ENCODE results near the gene PRKN. TPM values are rescaled to one million over a fixed set of nuclear protein-coding genes. Genes with fewer than 3 reads are reported as not detected.
A peak's percentile ranks its signal among the peaks of the same experiment; 100 is the strongest.

Gene PRKN
- total and polyA plus RNA-seq, 2 donors (not counting 1 experiment from before 2014, with no cell fraction given) = 0.43 to 4.6 TPM

DNA sequence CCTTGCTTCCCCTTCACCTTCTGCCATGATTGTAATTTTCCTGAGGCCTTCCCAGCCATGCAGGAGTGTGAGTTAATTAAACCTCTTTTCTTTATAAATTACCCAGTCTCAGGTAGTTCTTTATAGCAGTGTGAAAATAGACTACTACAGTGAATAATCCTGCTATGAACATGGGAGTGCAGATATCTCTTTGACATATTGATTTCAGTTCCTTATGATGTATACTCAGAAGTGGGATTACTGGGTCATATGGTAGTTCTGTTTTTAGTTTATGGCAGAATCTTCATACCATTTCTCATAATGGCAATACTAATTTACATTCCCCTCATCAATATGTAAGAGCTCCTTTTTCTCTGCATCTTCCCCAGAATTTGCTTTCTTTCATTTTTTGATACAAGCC, 26.2 kb upstream of the PRKN start:
- DNase-seq (ENCODE audit: low read depth in 2 of 2) = no peak
- Histone ChIP-seq H3K9ac (ENCODE audit: insufficient read depth, low read length) (no peak overlapping the region), H3K36me3 (ENCODE audit: control insufficient read depth, insufficient read depth, low read length) (no peaks in the 10 kb centered on the region), H3K4me3 (replicated peaks in 1 of 4; ENCODE audit: control extremely low read depth in 1 of 4, insufficient read depth in 1 of 4, low read depth in 3 of 4, low read length in 4 of 4) (no peak overlapping the region), H3K27me3 (ENCODE audit: control insufficient read depth, insufficient read depth, low read length) (no peaks in the 10 kb centered on the region), H3K4me2 (ENCODE audit: extremely low read depth, insufficient read depth, low read length) (no peak overlapping the region), H3K27ac (ENCODE audit: insufficient read depth, low read length) (no peak overlapping the region), H4K20me1 (ENCODE audit: control insufficient read depth, extremely low read depth, insufficient read depth, low read length) (no peaks in the 10 kb centered on the region), H2AFZ (ENCODE audit: low read length) (no peak overlapping the region), H3K9me3 (ENCODE audit: control insufficient read depth, insufficient read depth, low read depth, low read length) (no peaks in the 10 kb centered on the region), H3K4me1 (ENCODE audit: control insufficient read depth, extremely low read depth, insufficient read depth, low read length) (no peaks in the 10 kb centered on the region), H3K79me2 (ENCODE audit: control insufficient read depth, insufficient read depth, low read length) (no peaks in the 10 kb centered on the region)
- TF ChIP-seq CTCF (conservative IDR thresholded peaks at IDR 0.05 in 1 of 2, IDR thresholded peaks at IDR 0.05 in 1 of 2; ENCODE audit: low read depth in 1 of 2, low read length in 2 of 2) (no peak), EZH2 (IDR thresholded peaks at IDR 0.05; ENCODE audit: low read length, missing control alignments) (no peak)

DNA sequence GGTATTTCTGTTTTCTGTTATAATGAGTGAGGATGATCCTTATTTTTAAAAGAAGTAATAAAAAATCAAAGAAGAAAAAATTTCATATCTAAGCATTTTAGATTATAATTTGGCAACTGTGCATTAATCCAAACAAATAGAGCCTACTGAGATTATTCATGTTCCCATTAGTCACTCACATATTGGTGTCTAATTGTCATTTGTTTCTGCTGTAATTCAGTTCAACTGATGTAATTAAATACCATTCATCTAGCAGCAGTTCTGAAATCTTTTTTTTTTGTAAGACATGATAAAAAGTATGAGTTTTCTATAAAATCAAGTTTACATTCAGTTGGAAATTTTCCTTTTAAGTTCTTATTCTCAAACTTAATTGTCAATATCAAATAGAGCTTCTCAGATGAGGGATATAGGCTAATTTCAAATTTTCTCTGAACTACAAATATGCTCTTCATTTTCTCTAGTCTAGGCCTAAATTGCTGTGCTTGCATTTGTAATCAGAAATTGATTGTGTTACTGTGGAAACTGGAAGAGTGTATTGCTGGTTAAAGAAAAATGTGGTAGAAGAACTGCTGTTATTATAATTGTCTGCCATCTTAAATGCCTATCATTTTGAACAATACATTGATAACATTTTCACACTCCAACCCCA, 23.8 kb upstream of the PRKN start:
- TF ChIP-seq EZH2 (IDR thresholded peaks at IDR 0.05; ENCODE audit: low read length, missing control alignments) = no peak
- TF ChIP-seq CTCF (conservative IDR thresholded peaks at IDR 0.05 in 1 of 2, IDR thresholded peaks at IDR 0.05 in 1 of 2; ENCODE audit: low read depth in 1 of 2, low read length in 2 of 2) = no peak
- Histone ChIP-seq H3K79me2 (ENCODE audit: control insufficient read depth, insufficient read depth, low read length) (no peaks in the 10 kb centered on the region), H2AFZ (ENCODE audit: low read length) (no peak overlapping the region), H3K4me3 (replicated peaks in 1 of 4; ENCODE audit: control extremely low read depth in 1 of 4, insufficient read depth in 1 of 4, low read depth in 3 of 4, low read length in 4 of 4) (no peak overlapping the region), H3K4me1 (ENCODE audit: control insufficient read depth, extremely low read depth, insufficient read depth, low read length) (no peaks in the 10 kb centered on the region), H4K20me1 (ENCODE audit: control insufficient read depth, extremely low read depth, insufficient read depth, low read length) (no peaks in the 10 kb centered on the region), H3K9ac (ENCODE audit: insufficient read depth, low read length) (no peak overlapping the region), H3K36me3 (ENCODE audit: control insufficient read depth, insufficient read depth, low read length) (no peaks in the 10 kb centered on the region), H3K4me2 (ENCODE audit: extremely low read depth, insufficient read depth, low read length) (no peak overlapping the region), H3K27me3 (ENCODE audit: control insufficient read depth, insufficient read depth, low read length) (no peaks in the 10 kb centered on the region), H3K27ac (ENCODE audit: insufficient read depth, low read length) (no peak overlapping the region), H3K9me3 (ENCODE audit: control insufficient read depth, insufficient read depth, low read depth, low read length) (no peaks in the 10 kb centered on the region)
- DNase-seq (ENCODE audit: low read depth in 2 of 2) = no peak

DNA sequence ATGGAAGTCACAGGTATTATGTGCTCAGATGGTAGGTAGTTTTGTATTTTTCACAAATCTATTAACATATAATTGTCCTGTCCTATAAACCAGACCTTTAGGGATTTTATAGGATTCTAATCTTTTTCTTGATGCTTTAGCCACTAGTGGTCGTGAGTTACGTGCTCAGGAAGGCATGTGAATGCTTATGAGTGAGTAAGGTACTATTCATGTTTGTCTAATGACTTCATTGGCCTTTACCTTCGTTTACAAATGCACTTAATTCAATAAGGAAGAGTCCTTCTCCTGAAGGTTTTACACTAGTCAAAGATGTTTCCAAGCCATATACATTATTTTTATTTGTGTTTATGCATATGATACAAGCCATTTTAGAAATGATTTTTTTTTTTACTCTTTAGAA, 23.2 kb upstream of the PRKN start:
- no peaks in the 10 kb centered on the region for H4K20me1 ChIP-seq (ENCODE audit: control insufficient read depth, extremely low read depth, insufficient read depth, low read length)
- no peaks in the 10 kb centered on the region for H3K79me2 ChIP-seq (ENCODE audit: control insufficient read depth, insufficient read depth, low read length)
- H3K4me3 ChIP-seq (replicated peaks in 1 of 4; ENCODE audit: control extremely low read depth in 1 of 4, insufficient read depth in 1 of 4, low read depth in 3 of 4, low read length in 4 of 4) = no peak overlapping the region
- no peaks in the 10 kb centered on the region for H3K9me3 ChIP-seq (ENCODE audit: control insufficient read depth, insufficient read depth, low read depth, low read length)
- no peaks in the 10 kb centered on the region for H3K27me3 ChIP-seq (ENCODE audit: control insufficient read depth, insufficient read depth, low read length)
- DNase-seq (ENCODE audit: low read depth in 2 of 2) = peak; percentile 9 to 77
- H3K27ac ChIP-seq (ENCODE audit: insufficient read depth, low read length) = no peak overlapping the region
- TF ChIP-seq EZH2 (IDR thresholded peaks at IDR 0.05; ENCODE audit: low read length, missing control alignments) (no peak), CTCF (conservative IDR thresholded peaks at IDR 0.05 in 1 of 2, IDR thresholded peaks at IDR 0.05 in 1 of 2; ENCODE audit: low read depth in 1 of 2, low read length in 2 of 2) (no peak)
- no peaks in the 10 kb centered on the region for H3K36me3 ChIP-seq (ENCODE audit: control insufficient read depth, insufficient read depth, low read length)
- H3K4me1 ChIP-seq (ENCODE audit: control insufficient read depth, extremely low read depth, insufficient read depth, low read length) = no peaks in the 10 kb centered on the region
- no peak overlapping the region for H2AFZ ChIP-seq (ENCODE audit: low read length)
- no peak overlapping the region for H3K4me2 ChIP-seq (ENCODE audit: extremely low read depth, insufficient read depth, low read length)
- no peak overlapping the region for H3K9ac ChIP-seq (ENCODE audit: insufficient read depth, low read length)

Data from fibroblast of lung (primary cell).